ENCODE results near the gene FRMD6. TPM values are rescaled to one million over a fixed set of nuclear protein-coding genes. Genes with fewer than 3 reads are reported as not detected.

Gene FRMD6
- total RNA-seq, 1 donor from 2014 or later: 5.9 TPM

- Mint-ChIP-seq H3K4me3 (no peak overlapping the region), H3K27me3 (ENCODE audit: insufficient read depth) (no peaks in the 10 kb centered on the region), H3K4me1 (ENCODE audit: low read depth) (no peaks in the 10 kb centered on the region)
These were observed 66.1 kb downstream of the FRMD6 start for GRCh38 chr14:51717766-51718165.

DNA sequence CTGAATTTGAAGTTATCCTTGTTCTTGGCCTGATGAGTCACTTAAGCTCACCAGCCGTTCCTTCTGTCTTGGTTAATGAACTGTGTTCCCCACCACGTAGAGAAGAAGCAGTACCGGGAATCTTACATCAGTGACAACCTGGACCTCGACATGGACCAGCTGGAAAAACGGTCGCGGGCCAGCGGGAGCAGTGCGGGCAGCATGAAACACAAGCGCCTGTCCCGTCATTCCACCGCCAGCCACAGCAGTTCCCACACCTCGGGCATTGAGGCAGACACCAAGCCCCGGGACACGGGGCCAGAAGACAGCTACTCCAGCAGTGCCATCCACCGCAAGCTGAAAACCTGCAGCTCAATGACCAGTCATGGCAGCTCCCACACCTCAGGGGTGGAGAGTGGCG, 68.2 kb downstream of the FRMD6 start:
- H3K27ac Mint-ChIP-seq: no peak overlapping the region
- intact Hi-C loops (cut with micrococcal nuclease): no loop called here
- no peaks in the 10 kb centered on the region for H3K27me3 Mint-ChIP-seq (ENCODE audit: insufficient read depth)
- no peaks in the 10 kb centered on the region for H3K4me1 Mint-ChIP-seq (ENCODE audit: low read depth)
- DNase-seq (ENCODE audit: low spot score): no peak
- no peaks in the 10 kb centered on the region for H3K36me3 Mint-ChIP-seq (ENCODE audit: low read depth)
- no peak overlapping the region for H3K4me3 Mint-ChIP-seq
- no peaks in the 10 kb centered on the region for H3K9me3 Mint-ChIP-seq

More at GRCh38 chr14:51717766-51718165, 66.1 kb downstream of the FRMD6 start:
- H3K9me3 Mint-ChIP-seq: no peaks in the 10 kb centered on the region
- intact Hi-C loops (cut with micrococcal nuclease): no loop called here
- no peak for DNase-seq (ENCODE audit: low spot score)
- no peak overlapping the region for H3K27ac Mint-ChIP-seq
- no peaks in the 10 kb centered on the region for H3K36me3 Mint-ChIP-seq (ENCODE audit: low read depth)

- Mint-ChIP-seq H3K27me3 (ENCODE audit: insufficient read depth) (no peaks in the 10 kb centered on the region), H3K36me3 (ENCODE audit: low read depth) (no peaks in the 10 kb centered on the region), H3K4me1 (ENCODE audit: low read depth) (no peaks in the 10 kb centered on the region), H3K27ac (no peak overlapping the region), H3K9me3 (no peaks in the 10 kb centered on the region), H3K4me3 (no peak overlapping the region)
- DNase-seq (ENCODE audit: low spot score): no peak
- intact Hi-C loops (cut with micrococcal nuclease): no loop called here
These were observed 72.3 kb downstream of the FRMD6 start for GRCh38 chr14:51723990-51724389.

DNA sequence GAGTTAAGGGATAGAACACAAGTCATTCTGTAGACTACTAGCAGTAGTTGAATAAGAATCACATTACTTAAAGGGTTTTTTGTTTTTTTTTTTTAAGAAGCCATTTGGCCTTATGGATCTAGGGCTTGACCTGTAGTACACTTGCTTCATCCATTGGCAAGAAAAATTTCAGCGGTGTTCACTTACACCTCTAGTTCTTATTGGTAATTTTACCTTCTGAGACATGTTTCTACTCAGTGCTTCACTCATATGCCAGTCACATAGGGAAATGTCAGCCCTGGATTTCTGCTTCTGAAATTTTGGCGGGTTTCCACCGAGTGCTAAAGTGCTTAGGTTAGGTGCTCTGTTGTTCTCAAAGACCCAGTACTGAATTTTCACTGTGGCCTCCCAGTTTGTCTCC, 72.9 kb downstream of the FRMD6 start:
- Mint-ChIP-seq H3K4me1 (ENCODE audit: low read depth) (no peaks in the 10 kb centered on the region), H3K9me3 (no peaks in the 10 kb centered on the region), H3K36me3 (ENCODE audit: low read depth) (no peaks in the 10 kb centered on the region), H3K27ac (no peak overlapping the region), H3K27me3 (ENCODE audit: insufficient read depth) (no peaks in the 10 kb centered on the region), H3K4me3 (no peak overlapping the region)
- intact Hi-C loops (cut with micrococcal nuclease): no loop called here
- DNase-seq (ENCODE audit: low spot score): no peak

- Mint-ChIP-seq H3K4me1 (ENCODE audit: low read depth) (no peaks in the 10 kb centered on the region), H3K9me3 (no peaks in the 10 kb centered on the region), H3K36me3 (ENCODE audit: low read depth) (no peaks in the 10 kb centered on the region), H3K4me3 (no peak overlapping the region), H3K27me3 (ENCODE audit: insufficient read depth) (no peaks in the 10 kb centered on the region), H3K27ac (no peak overlapping the region)
- DNase-seq (ENCODE audit: low spot score): no peak
- intact Hi-C loops (cut with micrococcal nuclease): no loop called here
These were observed 73.4 kb downstream of the FRMD6 start for GRCh38 chr14:51725061-51725460.

DNA sequence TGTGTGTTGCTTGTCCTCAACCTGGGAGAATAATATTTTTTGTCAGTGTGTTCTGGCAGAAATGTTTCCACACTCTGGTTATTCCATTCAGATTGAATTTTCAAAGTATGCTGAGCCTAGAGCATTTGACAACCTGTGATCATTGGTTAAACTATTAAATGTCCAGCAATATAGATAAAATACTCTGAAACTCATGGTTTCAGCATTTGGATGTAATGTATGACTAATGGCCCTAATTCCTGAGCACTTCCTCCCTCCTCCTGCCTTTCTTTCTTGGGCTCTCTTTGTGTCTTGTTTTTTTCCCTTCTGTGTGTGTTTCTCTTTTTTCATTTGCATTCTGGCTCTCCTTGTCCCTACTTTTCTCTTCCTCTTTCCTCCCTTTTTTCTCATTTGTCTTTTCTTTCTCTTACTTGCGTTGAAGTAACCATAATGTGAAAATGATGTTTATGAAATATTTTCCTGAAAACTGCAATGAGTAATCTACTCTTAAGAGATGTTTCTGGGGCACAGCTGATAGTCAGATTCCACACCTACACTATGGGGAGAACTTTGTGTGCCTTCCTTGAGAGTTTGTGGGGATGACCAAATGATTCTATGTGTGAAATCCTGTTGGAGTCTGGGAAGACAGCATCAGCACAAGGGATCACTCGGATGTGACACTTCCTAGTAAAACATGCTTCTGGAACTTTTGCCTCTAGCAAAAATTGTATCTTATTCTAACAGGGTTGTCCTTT, 74.6 kb downstream of the FRMD6 start:
- no peaks in the 10 kb centered on the region for H3K9me3 Mint-ChIP-seq
- H3K36me3 Mint-ChIP-seq (ENCODE audit: low read depth): no peaks in the 10 kb centered on the region
- no peaks in the 10 kb centered on the region for H3K4me1 Mint-ChIP-seq (ENCODE audit: low read depth)
- H3K27me3 Mint-ChIP-seq (ENCODE audit: insufficient read depth): no peaks in the 10 kb centered on the region
- no peak overlapping the region for H3K4me3 Mint-ChIP-seq
- intact Hi-C loops (cut with micrococcal nuclease): no loop called here
- DNase-seq (ENCODE audit: low spot score): no peak
- no peak overlapping the region for H3K27ac Mint-ChIP-seq

DNA sequence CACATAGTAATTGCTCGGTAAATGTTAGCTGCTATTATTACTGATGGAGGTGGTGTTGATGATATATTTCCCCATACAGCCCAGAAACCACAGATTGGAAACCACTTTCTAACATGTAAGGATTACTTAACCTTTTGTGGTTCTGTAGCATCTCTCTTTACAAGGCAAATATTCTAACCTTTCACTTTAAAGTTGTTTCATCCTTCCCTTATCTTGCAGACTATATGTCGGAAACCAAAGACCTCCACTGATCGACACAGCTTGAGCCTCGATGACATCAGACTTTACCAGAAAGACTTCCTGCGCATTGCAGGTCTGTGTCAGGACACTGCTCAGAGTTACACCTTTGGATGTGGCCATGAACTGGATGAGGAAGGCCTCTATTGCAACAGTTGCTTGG, 75.8 kb downstream of the FRMD6 start:
- no peak for DNase-seq (ENCODE audit: low spot score)
- H3K4me1 Mint-ChIP-seq (ENCODE audit: low read depth): no peaks in the 10 kb centered on the region
- H3K27ac Mint-ChIP-seq: no peak overlapping the region
- H3K9me3 Mint-ChIP-seq: no peaks in the 10 kb centered on the region
- intact Hi-C loops (cut with micrococcal nuclease): no loop called here
- H3K27me3 Mint-ChIP-seq (ENCODE audit: insufficient read depth): no peaks in the 10 kb centered on the region
- no peak overlapping the region for H3K4me3 Mint-ChIP-seq
- H3K36me3 Mint-ChIP-seq (ENCODE audit: low read depth): no peaks in the 10 kb centered on the region

- peaks cover 6% of the 10 kb centered on the region for H3K27me3 Mint-ChIP-seq (ENCODE audit: insufficient read depth)
These were observed 78.4 kb downstream of the FRMD6 start for GRCh38 chr14:51730098-51730497.

GRCh38 chr14:51730684-51731083, 79.0 kb downstream of the FRMD6 start:
- no peaks in the 10 kb centered on the region for H3K4me1 Mint-ChIP-seq (ENCODE audit: low read depth)
- no peak for DNase-seq (ENCODE audit: low spot score)
- H3K4me3 Mint-ChIP-seq: no peak overlapping the region
- H3K27ac Mint-ChIP-seq: no peak overlapping the region
- no peaks in the 10 kb centered on the region for H3K36me3 Mint-ChIP-seq (ENCODE audit: low read depth)
- intact Hi-C loops (cut with micrococcal nuclease): no loop called here
- H3K27me3 Mint-ChIP-seq (ENCODE audit: insufficient read depth): peaks cover 9% of the 10 kb centered on the region
- H3K9me3 Mint-ChIP-seq: no peaks in the 10 kb centered on the region

More at GRCh38 chr14:51730098-51730497, 78.4 kb downstream of the FRMD6 start:
- no peak for DNase-seq (ENCODE audit: low spot score)
- Mint-ChIP-seq H3K4me3 (no peak overlapping the region), H3K4me1 (ENCODE audit: low read depth) (no peaks in the 10 kb centered on the region), H3K27ac (no peak overlapping the region), H3K9me3 (no peaks in the 10 kb centered on the region), H3K36me3 (ENCODE audit: low read depth) (no peaks in the 10 kb centered on the region)
- intact Hi-C loops (cut with micrococcal nuclease): no loop called here

- no peak overlapping the region for H3K4me3 Mint-ChIP-seq
- intact Hi-C loops (cut with micrococcal nuclease): no loop called here
- H3K27ac Mint-ChIP-seq: no peak overlapping the region
- no peak for DNase-seq (ENCODE audit: low spot score)
- peaks cover 20% of the 10 kb centered on the region for H3K27me3 Mint-ChIP-seq (ENCODE audit: insufficient read depth)
- no peaks in the 10 kb centered on the region for H3K36me3 Mint-ChIP-seq (ENCODE audit: low read depth)
- H3K4me1 Mint-ChIP-seq (ENCODE audit: low read depth): no peaks in the 10 kb centered on the region
- no peaks in the 10 kb centered on the region for H3K9me3 Mint-ChIP-seq
These were observed 80.9 kb downstream of the FRMD6 start for GRCh38 chr14:51732494-51733112.

GRCh38 chr14:51733147-51733546, 81.4 kb downstream of the FRMD6 start:
- intact Hi-C loops (cut with micrococcal nuclease): no loop called here
- no peak for DNase-seq (ENCODE audit: low spot score)
- Mint-ChIP-seq H3K36me3 (ENCODE audit: low read depth) (no peaks in the 10 kb centered on the region), H3K4me3 (no peak overlapping the region), H3K27ac (no peak overlapping the region), H3K27me3 (ENCODE audit: insufficient read depth) (peaks cover 21% of the 10 kb centered on the region), H3K4me1 (ENCODE audit: low read depth) (no peaks in the 10 kb centered on the region), H3K9me3 (no peaks in the 10 kb centered on the region)

GRCh38 chr14:51735851-51736250, 84.1 kb downstream of the FRMD6 start:
- DNase-seq (ENCODE audit: low spot score): no peak
- no peaks in the 10 kb centered on the region for H3K4me1 Mint-ChIP-seq (ENCODE audit: low read depth)
- no peaks in the 10 kb centered on the region for H3K9me3 Mint-ChIP-seq
- intact Hi-C loops (cut with micrococcal nuclease): no loop called here
- H3K4me3 Mint-ChIP-seq: no peak overlapping the region
- H3K36me3 Mint-ChIP-seq (ENCODE audit: low read depth): no peaks in the 10 kb centered on the region
- H3K27ac Mint-ChIP-seq: no peak overlapping the region
- H3K27me3 Mint-ChIP-seq (ENCODE audit: insufficient read depth): peaks cover 25% of the 10 kb centered on the region

DNA sequence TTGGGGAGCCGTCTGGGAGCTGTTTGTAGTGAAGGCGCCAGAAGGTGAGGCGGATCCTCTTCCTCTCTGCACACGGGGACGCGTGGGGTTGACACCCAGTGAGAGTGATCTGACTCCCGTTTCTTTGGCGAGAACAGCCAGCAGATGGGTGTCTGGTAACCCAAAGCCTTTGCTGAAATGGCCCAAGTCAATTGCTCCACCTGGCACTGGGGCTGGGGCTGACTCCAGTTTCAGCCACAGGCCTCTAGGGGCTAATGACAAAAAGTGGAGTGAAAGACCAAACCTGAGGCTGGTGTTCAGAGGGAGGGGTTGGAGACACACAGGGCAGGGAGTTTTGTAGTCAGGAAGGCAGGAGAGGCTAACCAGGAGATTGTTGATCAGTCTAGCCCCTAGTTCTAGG, 87.0 kb downstream of the FRMD6 start:
- intact Hi-C loops (cut with micrococcal nuclease): no loop called here
- DNase-seq (ENCODE audit: low spot score): no peak
- no peak overlapping the region for H3K4me3 Mint-ChIP-seq

More for the DNA sequence above, 87.0 kb downstream of the FRMD6 start:
- Mint-ChIP-seq H3K36me3 (ENCODE audit: low read depth) (no peaks in the 10 kb centered on the region), H3K27ac (no peak overlapping the region), H3K9me3 (no peaks in the 10 kb centered on the region), H3K4me1 (ENCODE audit: low read depth) (no peaks in the 10 kb centered on the region), H3K27me3 (ENCODE audit: insufficient read depth) (peaks cover 18% of the 10 kb centered on the region)

All from activated T-helper 1 cell treated with anti-CD3 and anti-CD28 coated beads, Interleukin-12 subunit alpha, Interleukin-12 subunit beta, Interleukin-2, Interleukin-4 antibody, amounts not matched to agents 30 ng/mL and 10 ng/mL and 1 ng/mL, durations not matched to agents 14 hours and 24 hours and 36 hours (primary cell).